Endothelial cell of umbilical vein (primary cell): Measurements from ENCODE around the gene CYBA. TPM values are rescaled to one million over a fixed set of nuclear protein-coding genes. Genes with fewer than 3 reads are reported as not detected.

ENCODE experiments used
- BruUV-seq: library from RNA; stranded (reverse); fragments of 400-500 nt; replicated peaks from 2 replicates; lab custom pipeline; 2021; lab: Mats Ljungman, UMichigan
- CTCF ChIA-PET: fragments of 300-600, 350-600 bp; sonication (Branson Sonifier 250); formaldehyde crosslinking; loops from one replicate; lab custom pipeline; 2021; ENCODE audit warnings: antibody characterized with exemption, inconsistent platforms; lab: Charles Lee
- POLR2A ChIA-PET: fragments of 300-600, 350-600 bp; sonication (Branson Sonifier 250); formaldehyde crosslinking; loops from one replicate; lab custom pipeline; 2021; ENCODE audit warnings: antibody characterized with exemption, inconsistent platforms; lab: Charles Lee
- DNase-seq: peaks from one replicate; pipeline ENCODE4 v3.0.0-alpha.2; 2011; ENCODE audit warnings: low read depth, low spot score
- FAIRE-seq: peaks from 2 replicates; lab custom pipeline; 2011; peaks lifted over from hg19 to GRCh38; lab: Jason Lieb, UNC
- H2AFZ ChIP-seq: 2 replicates; pipeline ENCODE4 v1.6.0; 2012; ENCODE audit warnings: low read depth, low read length, control low read depth, inconsistent platforms
- H3K27ac ChIP-seq: 2 replicates; pipeline ENCODE4 v1.5.1; 2011; ENCODE audit warnings: low read depth, mild to moderate bottlenecking, control low read depth, low read length, moderate library complexity; ENCODE audit not compliant: insufficient read depth
- H3K27me3 ChIP-seq, 2 experiments: 2 replicates each; pipeline versions ENCODE4 v1.6.0 to v1.6.1; 2011; ENCODE audit warnings: low read length in 2 of 2, mixed read lengths in 1 of 2; ENCODE audit not compliant: control insufficient read depth in 2 of 2, insufficient read depth in 2 of 2
- H3K36me3 ChIP-seq, 2 experiments: 2 replicates in 1 of 2; 3 replicates in 1 of 2; pipeline ENCODE4 v1.5.1; 2011; ENCODE audit warnings: low read length in 2 of 2, mild to moderate bottlenecking in 1 of 2, moderate library complexity in 1 of 2; ENCODE audit not compliant: control insufficient read depth in 2 of 2, insufficient read depth in 2 of 2; ENCODE audit errors: extremely low read depth in 1 of 2
- H3K4me1 ChIP-seq: 3 replicates; pipeline ENCODE4 v1.5.1; 2011; ENCODE audit warnings: mild to moderate bottlenecking, low read length; ENCODE audit not compliant: control insufficient read depth, insufficient read depth; ENCODE audit errors: extremely low read depth
- H3K4me2 ChIP-seq: 2 replicates; pipeline ENCODE4 v1.6.1; 2011; ENCODE audit warnings: low read length, control low read depth, mixed read lengths; ENCODE audit not compliant: insufficient read depth
- H3K4me3 ChIP-seq, 3 experiments: fragments of 200-600 bp in 1 of 3; sonication (generic), shearing (Covaris generic) in 1 of 3; replicated peaks in 1 of 3; 2 replicates each; pipeline ENCODE4 v1.5.1; 2011 to 2016; ENCODE audit warnings: control low read depth in 3 of 3, low read length in 3 of 3, mild to moderate bottlenecking in 2 of 3, inconsistent platforms in 1 of 3, low read depth in 1 of 3, moderate library complexity in 1 of 3; ENCODE audit not compliant: insufficient read depth in 1 of 3
- H3K79me2 ChIP-seq: 2 replicates; pipeline ENCODE4 v1.6.0; 2012; ENCODE audit warnings: low read length, inconsistent platforms; ENCODE audit not compliant: control insufficient read depth, insufficient read depth
- H3K9ac ChIP-seq: replicated peaks from 2 replicates; pipeline ENCODE3; 2011; ENCODE audit warnings: low read length, control low read depth; ENCODE audit not compliant: insufficient read depth; ENCODE audit errors: extremely low read depth
- H3K9me1 ChIP-seq: replicated peaks from 3 replicates; pipeline ENCODE4 v1.6.0; 2011; ENCODE audit warnings: mild to moderate bottlenecking, low read length; ENCODE audit not compliant: control insufficient read depth, insufficient read depth; ENCODE audit errors: extremely low read depth
- H3K9me3 ChIP-seq: replicated peaks from 2 replicates; pipeline ENCODE4 v1.5.1; 2012; ENCODE audit warnings: low read length, inconsistent platforms; ENCODE audit not compliant: control insufficient read depth, insufficient read depth
- H4K20me1 ChIP-seq: replicated peaks from 2 replicates; pipeline ENCODE3; 2011; ENCODE audit warnings: mild to moderate bottlenecking, low read length; ENCODE audit not compliant: control insufficient read depth, insufficient read depth; ENCODE audit errors: extremely low read depth
- CTCF ChIP-seq, 2 donors: IDR thresholded peaks; 1 replicate in 1 of 2; 2 replicates in 1 of 2; pipeline ENCODE4 v1.5.1; 2011; ENCODE audit warnings: low read length in 2 of 2, mild to moderate bottlenecking in 2 of 2, moderate library complexity in 2 of 2, control low read depth in 1 of 2, inconsistent platforms in 1 of 2, low read depth in 1 of 2; ENCODE audit not compliant: insufficient read depth in 1 of 2; ENCODE audit errors: extremely low read depth in 1 of 2
- EZH2 ChIP-seq: IDR thresholded peaks from 2 replicates; pipeline ENCODE4 v1.6.1; 2012; ENCODE audit warnings: borderline replicate concordance, low read depth, mild to moderate bottlenecking, moderate library complexity, low read length, inconsistent platforms; ENCODE audit not compliant: severe bottlenecking
- FOS ChIP-seq: IDR thresholded peaks from 2 replicates; pipeline ENCODE4 v1.6.1; 2011; ENCODE audit warnings: mild to moderate bottlenecking, low read length, moderate library complexity, borderline replicate concordance; ENCODE audit not compliant: insufficient read depth
- GATA2 ChIP-seq: IDR thresholded peaks from 2 replicates; pipeline ENCODE4 v1.7.0; 2011; ENCODE audit warnings: low read depth, mild to moderate bottlenecking, moderate library complexity, mixed read lengths, low read length; ENCODE audit not compliant: insufficient read length, insufficient read depth
- JUN ChIP-seq: IDR thresholded peaks from 2 replicates; pipeline ENCODE4 v1.6.1; 2011; ENCODE audit warnings: borderline replicate concordance, low read depth; ENCODE audit not compliant: insufficient read length, insufficient read depth
- MAX ChIP-seq: IDR thresholded peaks from 2 replicates; pipeline ENCODE4 v1.6.1; 2011; ENCODE audit not compliant: insufficient read depth, insufficient read length
- MYC ChIP-seq: IDR thresholded peaks from one replicate; pipeline ENCODE4 v1.6.1; 2011; ENCODE audit warnings: mild to moderate bottlenecking, low read depth, low read length
- POLR2A ChIP-seq: IDR thresholded peaks from 2 replicates; pipeline ENCODE4 v1.6.1; 2012; ENCODE audit warnings: low read depth, mild to moderate bottlenecking, control low read depth, low read length
- POLR2AphosphoS5 ChIP-seq: IDR thresholded peaks from 2 replicates; pipeline ENCODE4 v1.6.1; 2012; ENCODE audit warnings: low read depth, mild to moderate bottlenecking, control low read depth, low read length, moderate library complexity; ENCODE audit not compliant: insufficient read depth
- dilution Hi-C: fragments of 300-500 bp; cut with MboI; formaldehyde crosslinking; loops from one replicate; pipeline ENCODE4 v1.15.0; 2019; ENCODE audit warnings: low sequenced_read_pairs; ENCODE audit not compliant: extremely low pct_ligation_motif_present
- intact Hi-C: fragments of 100-400 bp; cut with micrococcal nuclease; formaldehyde crosslinking; loops from one replicate; pipeline ENCODE4 v1.10.0; 2022
- polyA plus RNA-seq, 4 experiments: library from polyadenylated mRNA; depleted of rRNA in 3 of 4; stranded (reverse) in 3 of 4; unstranded in 1 of 4; fragments of >200 nt; gene quantifications; 2 replicates each; pipeline versions ENCODE4 v1.2.1 to v1.2.3, GENCODE V29; 2011 to 2012; ENCODE audit warnings: missing spikeins in 1 of 4
- total RNA-seq: library from RNA; stranded (reverse); gene quantifications from 2 replicates; pipeline ENCODE4 v1.2.3, GENCODE V29; 2021

CYBA gene
- total and polyA plus RNA-seq, 2 donors (not counting 3 experiments of a cell fraction or from before 2014, with no cell fraction given), result 37.0 to 77.3 TPM

GRCh38 chr16:88630941-88631340, 19.9 kb downstream of the CYBA start:
- ChIA-PET POLR2A (no interaction called here), CTCF (no interaction called here)
- Histone ChIP-seq H3K4me1 (peaks cover 8% of the 10 kb centered on the region), H3K4me2 (no peak overlapping the region), H3K9me1 (no peaks in the 10 kb centered on the region), H3K36me3 (peaks cover 2 to 16% of the 10 kb centered on the region in 2 experiments), H2AFZ (no peak overlapping the region), H3K4me3 (no peak overlapping the region), H3K27me3 (no peaks in the 10 kb centered on the region), H4K20me1 (no peaks in the 10 kb centered on the region), H3K27ac (no peak overlapping the region), H3K79me2 (no peaks in the 10 kb centered on the region), H3K9ac (no peak overlapping the region), H3K9me3 (no peaks in the 10 kb centered on the region)
- BruUV-seq, result no TSS peak
- no peak for TF ChIP-seq POLR2AphosphoS5
- intact Hi-C loops (no loop called here), dilution Hi-C loops (no loop called here)
- FAIRE-seq (no peak), DNase-seq (no peak)

GRCh38 chr16:88630433-88630832, 20.4 kb downstream of the CYBA start:
- Histone ChIP-seq H3K4me1 (peaks cover 8% of the 10 kb centered on the region), H2AFZ (no peak overlapping the region), H3K4me2 (no peak overlapping the region), H3K9me3 (no peaks in the 10 kb centered on the region), H4K20me1 (no peaks in the 10 kb centered on the region), H3K9ac (no peak overlapping the region), H3K36me3 (peaks cover 2 to 17% of the 10 kb centered on the region in 2 experiments), H3K27ac (no peak overlapping the region), H3K27me3 (no peaks in the 10 kb centered on the region), H3K9me1 (no peaks in the 10 kb centered on the region), H3K4me3 (no peak overlapping the region), H3K79me2 (no peaks in the 10 kb centered on the region)
- no peak for DNase-seq
- BruUV-seq, result no TSS peak
- intact Hi-C loops, result no loop called here
- dilution Hi-C loops, result no loop called here
- FAIRE-seq, result no peak
- CTCF ChIA-PET, result no interaction called here
- POLR2A ChIA-PET, result no interaction called here
- TF ChIP-seq CTCF (IDR thresholded peaks at IDR 0.05; ENCODE audit: extremely low read depth in 1 of 2, insufficient read depth in 1 of 2, low read depth in 1 of 2, low read length in 2 of 2) (no peak), POLR2A (no peak), POLR2AphosphoS5 (no peak), MAX (no peak), FOS (no peak), GATA2 (no peak), MYC (no peak), EZH2 (no peak), JUN (no peak)
